Measurements from ENCODE around the gene PCDHGC3.
A peak's percentile ranks its signal among the peaks of the same experiment; 100 is the strongest.

Gene PCDHGC3

DNA sequence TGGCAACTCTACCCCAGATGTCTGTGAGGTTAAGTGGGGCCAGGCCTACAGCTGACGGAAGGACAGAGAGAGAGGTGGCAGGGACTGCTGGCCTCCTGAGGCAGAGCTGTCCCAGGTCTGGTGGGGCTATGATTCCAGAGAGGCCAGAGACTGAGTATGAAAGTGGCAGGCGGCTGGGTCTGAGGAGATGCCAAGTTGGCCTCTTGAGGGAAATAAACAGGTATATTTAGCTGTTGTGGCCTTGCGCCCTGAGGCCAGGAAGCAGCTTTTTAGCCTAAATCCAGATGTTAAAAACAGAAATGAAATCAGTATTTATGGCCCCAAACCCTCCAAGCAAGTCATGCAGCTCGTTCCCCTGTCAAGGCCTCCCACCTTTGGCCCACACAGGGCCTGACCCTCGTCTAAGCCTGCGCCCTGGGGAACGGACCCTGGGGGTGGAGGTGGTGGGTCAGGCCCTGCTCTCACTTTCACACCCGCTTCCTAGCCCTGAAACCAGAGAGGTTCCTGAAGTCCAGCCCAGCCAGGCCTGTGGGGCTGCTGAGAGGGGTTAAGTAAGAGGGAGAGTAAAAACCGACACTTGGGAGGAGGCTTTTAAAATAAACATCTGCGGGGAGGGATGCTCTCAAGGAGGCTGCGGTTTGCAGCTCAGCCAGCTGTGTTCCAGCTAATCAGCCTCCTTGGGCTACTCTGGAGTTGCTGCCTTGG is 31.8 kb downstream of the PCDHGC3 start:
- H3K9me3 ChIP-seq (ENCODE audit: control insufficient read depth, insufficient read depth, low read length) = no peaks in the 10 kb centered on the region
- no peak overlapping the region for H3K27ac ChIP-seq (ENCODE audit: low read length)
- no peak for DNase-seq (ENCODE audit: low read depth, low spot score)
- H3K4me3 ChIP-seq (ENCODE audit: low read length) = no peak overlapping the region
- no peaks in the 10 kb centered on the region; the same call in 1 of the 2 replicates for H3K4me1 ChIP-seq (ENCODE audit: control insufficient read depth, insufficient read depth, low read length)
- H3K36me3 ChIP-seq (ENCODE audit: control insufficient read depth, insufficient read depth, low read length) = no peaks in the 10 kb centered on the region
- no peaks in the 10 kb centered on the region for H3K27me3 ChIP-seq (ENCODE audit: control insufficient read depth, insufficient read depth, low read length)
- no CpG with 5 or more reads among the region's 11 CpGs for WGBS (ENCODE audit: insufficient coverage, insufficient read length)

GRCh38 chr5:141508440-141508797 is 32.7 kb downstream of the PCDHGC3 start:
- no peak for DNase-seq (ENCODE audit: low read depth, low spot score)
- H3K4me1 ChIP-seq (ENCODE audit: control insufficient read depth, insufficient read depth, low read length) = no peaks in the 10 kb centered on the region; the same call in 1 of the 2 replicates
- no peaks in the 10 kb centered on the region for H3K9me3 ChIP-seq (ENCODE audit: control insufficient read depth, insufficient read depth, low read length)
- H3K27me3 ChIP-seq (ENCODE audit: control insufficient read depth, insufficient read depth, low read length) = no peaks in the 10 kb centered on the region
- no peaks in the 10 kb centered on the region for H3K36me3 ChIP-seq (ENCODE audit: control insufficient read depth, insufficient read depth, low read length)
- WGBS (ENCODE audit: insufficient coverage, insufficient read length) = no CpG with 5 or more reads among the region's 9 CpGs
- H3K4me3 ChIP-seq (ENCODE audit: low read length) = no peak overlapping the region
- no peak overlapping the region for H3K27ac ChIP-seq (ENCODE audit: low read length)

GRCh38 chr5:141508798-141509611 is 33.2 kb downstream of the PCDHGC3 start:
- H3K27me3 ChIP-seq (ENCODE audit: control insufficient read depth, insufficient read depth, low read length) = no peaks in the 10 kb centered on the region
- no peaks in the 10 kb centered on the region; the same call in 1 of the 2 replicates for H3K4me1 ChIP-seq (ENCODE audit: control insufficient read depth, insufficient read depth, low read length)
- H3K9me3 ChIP-seq (ENCODE audit: control insufficient read depth, insufficient read depth, low read length) = no peaks in the 10 kb centered on the region
- WGBS (ENCODE audit: insufficient coverage, insufficient read length) = no CpG with 5 or more reads among the region's 23 CpGs
- no peak overlapping the region; the same call in 1 of the 2 replicates for H3K4me3 ChIP-seq (ENCODE audit: low read length)
- H3K27ac ChIP-seq (ENCODE audit: low read length) = no peak overlapping the region
- no peaks in the 10 kb centered on the region for H3K36me3 ChIP-seq (ENCODE audit: control insufficient read depth, insufficient read depth, low read length)
- no peak for DNase-seq (ENCODE audit: low read depth, low spot score)

GRCh38 chr5:141510160-141510559 is 34.4 kb downstream of the PCDHGC3 start:
- DNase-seq (ENCODE audit: low read depth, low spot score) = no peak
- Histone ChIP-seq H3K27me3 (ENCODE audit: control insufficient read depth, insufficient read depth, low read length) (no peaks in the 10 kb centered on the region), H3K27ac (ENCODE audit: low read length) (no peak overlapping the region), H3K9me3 (ENCODE audit: control insufficient read depth, insufficient read depth, low read length) (no peaks in the 10 kb centered on the region), H3K36me3 (ENCODE audit: control insufficient read depth, insufficient read depth, low read length) (no peaks in the 10 kb centered on the region), H3K4me3 (ENCODE audit: low read length) (no peak overlapping the region), H3K4me1 (ENCODE audit: control insufficient read depth, insufficient read depth, low read length) (no peaks in the 10 kb centered on the region; the same call in 1 of the 2 replicates)
- WGBS (ENCODE audit: insufficient coverage, insufficient read length) = no CpG with 5 or more reads among the region's 9 CpGs

DNA sequence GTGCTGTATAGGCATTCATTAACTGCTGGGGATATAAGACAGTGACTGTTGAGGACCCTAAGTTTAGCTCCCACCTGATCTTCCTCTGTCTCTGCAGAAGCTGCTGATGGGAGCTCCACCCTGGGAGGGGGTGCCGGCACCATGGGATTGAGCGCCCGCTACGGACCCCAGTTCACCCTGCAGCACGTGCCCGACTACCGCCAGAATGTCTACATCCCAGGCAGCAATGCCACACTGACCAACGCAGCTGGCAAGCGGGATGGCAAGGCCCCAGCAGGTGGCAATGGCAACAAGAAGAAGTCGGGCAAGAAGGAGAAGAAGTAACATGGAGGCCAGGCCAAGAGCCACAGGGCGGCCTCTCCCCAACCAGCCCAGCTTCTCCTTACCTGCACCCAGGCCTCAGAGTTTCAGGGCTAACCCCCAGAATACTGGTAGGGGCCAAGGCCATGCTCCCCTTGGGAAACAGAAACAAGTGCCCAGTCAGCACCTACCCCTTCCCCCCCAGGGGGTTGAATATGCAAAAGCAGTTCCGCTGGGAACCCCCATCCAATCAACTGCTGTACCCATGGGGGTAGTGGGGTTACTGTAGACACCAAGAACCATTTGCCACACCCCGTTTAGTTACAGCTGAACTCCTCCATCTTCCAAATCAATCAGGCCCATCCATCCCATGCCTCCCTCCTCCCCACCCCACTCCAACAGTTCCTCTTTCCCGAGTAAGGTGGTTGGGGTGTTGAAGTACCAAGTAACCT is 35.3 kb downstream of the PCDHGC3 start:
- Histone ChIP-seq H3K27ac (ENCODE audit: low read length) (no peak overlapping the region), H3K27me3 (ENCODE audit: control insufficient read depth, insufficient read depth, low read length) (no peaks in the 10 kb centered on the region), H3K36me3 (ENCODE audit: control insufficient read depth, insufficient read depth, low read length) (no peaks in the 10 kb centered on the region), H3K4me1 (ENCODE audit: control insufficient read depth, insufficient read depth, low read length) (peaks cover 2% of the 10 kb centered on the region), H3K9me3 (ENCODE audit: control insufficient read depth, insufficient read depth, low read length) (no peaks in the 10 kb centered on the region), H3K4me3 (ENCODE audit: low read length) (no peak overlapping the region)
- WGBS (ENCODE audit: insufficient coverage, insufficient read length) = no CpG with 5 or more reads among the region's 14 CpGs
- DNase-seq (ENCODE audit: low read depth, low spot score) = no peak

GRCh38 chr5:141511771-141512325 is 36.1 kb downstream of the PCDHGC3 start:
- WGBS (ENCODE audit: insufficient coverage, insufficient read length) = no CpG with 5 or more reads among the region's 4 CpGs
- no peaks in the 10 kb centered on the region for H3K9me3 ChIP-seq (ENCODE audit: control insufficient read depth, insufficient read depth, low read length)
- H3K4me3 ChIP-seq (ENCODE audit: low read length) = no peak overlapping the region
- H3K27ac ChIP-seq (ENCODE audit: low read length) = no peak overlapping the region
- no peaks in the 10 kb centered on the region for H3K27me3 ChIP-seq (ENCODE audit: control insufficient read depth, insufficient read depth, low read length)
- DNase-seq (ENCODE audit: low read depth, low spot score) = no peak
- H3K36me3 ChIP-seq (ENCODE audit: control insufficient read depth, insufficient read depth, low read length) = peaks cover 5% of the 10 kb centered on the region; the same call in 1 of the 2 replicates
- H3K4me1 ChIP-seq (ENCODE audit: control insufficient read depth, insufficient read depth, low read length) = peaks cover 3% of the 10 kb centered on the region

DNA sequence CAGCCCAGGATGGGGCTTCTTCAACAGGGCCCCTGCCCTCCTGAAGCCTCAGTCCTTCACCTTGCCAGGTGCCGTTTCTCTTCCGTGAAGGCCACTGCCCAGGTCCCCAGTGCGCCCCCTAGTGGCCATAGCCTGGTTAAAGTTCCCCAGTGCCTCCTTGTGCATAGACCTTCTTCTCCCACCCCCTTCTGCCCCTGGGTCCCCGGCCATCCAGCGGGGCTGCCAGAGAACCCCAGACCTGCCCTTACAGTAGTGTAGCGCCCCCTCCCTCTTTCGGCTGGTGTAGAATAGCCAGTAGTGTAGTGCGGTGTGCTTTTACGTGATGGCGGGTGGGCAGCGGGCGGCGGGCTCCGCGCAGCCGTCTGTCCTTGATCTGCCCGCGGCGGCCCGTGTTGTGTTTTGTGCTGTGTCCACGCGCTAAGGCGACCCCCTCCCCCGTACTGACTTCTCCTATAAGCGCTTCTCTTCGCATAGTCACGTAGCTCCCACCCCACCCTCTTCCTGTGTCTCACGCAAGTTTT is 36.7 kb downstream of the PCDHGC3 start:
- Histone ChIP-seq H3K4me1 (ENCODE audit: control insufficient read depth, insufficient read depth, low read length) (peaks cover 3% of the 10 kb centered on the region), H3K36me3 (ENCODE audit: control insufficient read depth, insufficient read depth, low read length) (peaks cover 7% of the 10 kb centered on the region; the same call in 1 of the 2 replicates), H3K27me3 (ENCODE audit: control insufficient read depth, insufficient read depth, low read length) (no peaks in the 10 kb centered on the region), H3K9me3 (ENCODE audit: control insufficient read depth, insufficient read depth, low read length) (no peaks in the 10 kb centered on the region), H3K27ac (ENCODE audit: low read length) (no peak overlapping the region), H3K4me3 (ENCODE audit: low read length) (peak overlapping the region; percentile 55; the same call in 1 of the 2 replicates)
- no peak for DNase-seq (ENCODE audit: low read depth, low spot score)
- no CpG with 5 or more reads among the region's 28 CpGs for WGBS (ENCODE audit: insufficient coverage, insufficient read length)

- no CpG with 5 or more reads among the region's 43 CpGs for WGBS (ENCODE audit: insufficient coverage, insufficient read length)
- H3K27me3 ChIP-seq (ENCODE audit: control insufficient read depth, insufficient read depth, low read length) = no peaks in the 10 kb centered on the region
- H3K27ac ChIP-seq (ENCODE audit: low read length) = no peak overlapping the region
- H3K4me3 ChIP-seq (ENCODE audit: low read length) = peak overlapping the region; percentile 55; the same call in 1 of the 2 replicates
- H3K36me3 ChIP-seq (ENCODE audit: control insufficient read depth, insufficient read depth, low read length) = peaks cover 7% of the 10 kb centered on the region; the same call in 1 of the 2 replicates
- DNase-seq (ENCODE audit: low read depth, low spot score) = no peak
- H3K4me1 ChIP-seq (ENCODE audit: control insufficient read depth, insufficient read depth, low read length) = peaks cover 3% of the 10 kb centered on the region
- no peaks in the 10 kb centered on the region for H3K9me3 ChIP-seq (ENCODE audit: control insufficient read depth, insufficient read depth, low read length)
These were observed 37.3 kb downstream of the PCDHGC3 start for GRCh38 chr5:141512911-141513626.

GRCh38 chr5:141513627-141514329 is 38.0 kb downstream of the PCDHGC3 start:
- H3K4me1 ChIP-seq (ENCODE audit: control insufficient read depth, insufficient read depth, low read length) = peaks cover 3% of the 10 kb centered on the region
- WGBS (ENCODE audit: insufficient coverage, insufficient read length) = no CpG with 5 or more reads among the region's 29 CpGs
- peak overlapping the region; percentile 55; the same call in 1 of the 2 replicates for H3K4me3 ChIP-seq (ENCODE audit: low read length)
- no peak for DNase-seq (ENCODE audit: low read depth, low spot score)
- no peaks in the 10 kb centered on the region for H3K27me3 ChIP-seq (ENCODE audit: control insufficient read depth, insufficient read depth, low read length)
- no peaks in the 10 kb centered on the region for H3K9me3 ChIP-seq (ENCODE audit: control insufficient read depth, insufficient read depth, low read length)
- H3K27ac ChIP-seq (ENCODE audit: low read length) = no peak overlapping the region
- H3K36me3 ChIP-seq (ENCODE audit: control insufficient read depth, insufficient read depth, low read length) = peaks cover 7% of the 10 kb centered on the region; the same call in 1 of the 2 replicates
